H1 (cell line): ENCODE measurements around the gene ARSI. TPM values are rescaled to one million over a fixed set of nuclear protein-coding genes. Genes with fewer than 3 reads are reported as not detected.

Source experiments
- CBX8 ChIP-seq: fragments of 300-800, 300-1000 bp; sonication (generic); IDR thresholded peaks from 2 replicates; pipeline ENCODE4 v1.7.1; 2016; ENCODE audit warnings: low read depth, low read length, borderline replicate concordance
- E2F6 ChIP-seq: IDR thresholded peaks from 2 replicates; pipeline ENCODE4 v1.6.1; 2012; ENCODE audit warnings: inconsistent platforms
- EZH2 ChIP-seq: fragments of 200-600 bp; sonication (generic); IDR thresholded peaks from 2 replicates; pipeline ENCODE4 v1.7.1; 2012; ENCODE audit warnings: low read depth, mild to moderate bottlenecking, moderate library complexity, low read length, inconsistent platforms; ENCODE audit not compliant: severe bottlenecking
- GABPA ChIP-seq: IDR thresholded peaks from 2 replicates; pipeline ENCODE4 v1.6.1; 2011; ENCODE audit warnings: mild to moderate bottlenecking, low read length, moderate library complexity, borderline replicate concordance; ENCODE audit not compliant: insufficient read depth
- MAFK ChIP-seq: IDR thresholded peaks from 2 replicates; pipeline ENCODE4 v1.6.1; 2012; ENCODE audit warnings: low read depth, mild to moderate bottlenecking, improper control_type of control experiment, low read length
- POLR2A ChIP-seq, 2 experiments: IDR thresholded peaks; 1 replicate in 1 of 2; 2 replicates in 1 of 2; pipeline ENCODE4 v1.6.1; 2011; ENCODE audit warnings: low read depth in 2 of 2, low read length in 2 of 2, mild to moderate bottlenecking in 2 of 2; ENCODE audit errors: control extremely low read depth in 1 of 2
- RAD21 ChIP-seq, 2 experiments: IDR thresholded peaks in 1 of 2; conservative IDR thresholded peaks in 1 of 2; 2 replicates each; pipeline ENCODE4 v1.6.1; 2011; ENCODE audit warnings: low read depth in 2 of 2, low read length in 2 of 2, improper control_type of control experiment in 1 of 2, inconsistent platforms in 1 of 2, mild to moderate bottlenecking in 1 of 2, moderate library complexity in 1 of 2
- TCF12 ChIP-seq: IDR thresholded peaks from 2 replicates; pipeline ENCODE4 v1.6.1; 2011; ENCODE audit warnings: low read depth, mild to moderate bottlenecking, low read length
- polyA plus RNA-seq, 7 experiments: library from polyadenylated mRNA; depleted of rRNA in 3 of 7; stranded (reverse) in 5 of 7; unstranded in 2 of 7; fragments of >200 nt in 5 of 7; fragments of 200-250 nt in 2 of 7; gene quantifications; 1 replicate in 5 of 7; 2 replicates in 1 of 7; 4 replicates in 1 of 7; pipeline versions ENCODE4 v1.2.1 to v1.2.3, GENCODE V29; 2011 to 2013; ENCODE audit warnings: missing spikeins in 2 of 7, mixed read lengths in 2 of 7
- total RNA-seq: library from RNA; stranded (reverse); fragmentation: NEBNext Ultra II Directional; extraction: Animal tissue kit (Norgen Biotek cat#: 25700); gene quantifications from 2 replicates; pipeline ENCODE4 v1.2.1, GENCODE V29; 2021

Gene ARSI
- total and polyA plus RNA-seq, 2 of the 8 experiments (the other 6 are each of a cell fraction or from before 2014, with no cell fraction given), result 4.5 to 6.7 TPM

DNA sequence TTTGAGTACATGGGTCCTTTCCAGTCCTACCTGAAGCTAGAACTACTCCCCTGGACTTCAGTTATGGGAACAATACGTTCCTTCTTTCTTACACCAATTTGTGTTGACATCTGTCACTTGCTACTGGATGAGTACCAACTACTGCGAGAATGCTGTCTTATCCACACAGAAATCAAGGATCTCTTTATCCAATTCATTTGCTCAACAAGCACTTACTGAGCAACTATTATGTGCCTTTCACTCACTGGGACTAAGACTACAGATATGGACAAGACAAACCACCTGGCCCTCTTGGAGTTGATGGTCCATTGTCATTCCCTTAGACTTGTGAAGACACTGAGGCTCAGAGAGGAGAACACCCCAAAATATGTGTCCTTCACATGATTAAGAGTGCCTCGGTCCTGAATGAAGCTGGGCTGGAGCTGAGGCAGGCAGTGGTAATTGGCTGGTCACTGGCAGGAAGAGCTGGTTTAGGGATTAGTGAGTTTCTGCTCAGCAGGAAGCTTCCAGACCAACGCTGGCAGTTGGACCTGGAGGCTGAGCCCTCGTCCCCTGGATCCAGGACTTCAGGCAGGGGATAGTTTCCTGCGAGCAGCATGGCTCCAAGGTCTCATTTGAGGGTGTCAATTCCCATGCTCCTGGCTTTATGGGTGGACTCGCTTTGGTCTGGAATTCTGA, 8.4 kb upstream of the ARSI start (continued):
- no peak for TF ChIP-seq MAFK
- TF ChIP-seq RAD21 (IDR thresholded peaks at IDR 0.05 in 1 of 2, conservative IDR thresholded peaks at IDR 0.05 in 1 of 2; ENCODE audit: low read depth in 2 of 2, low read length in 2 of 2), result no peak
- TF ChIP-seq EZH2, result no peak
- TF ChIP-seq CBX8, result no peak
- TF ChIP-seq TCF12, result no peak
- no peak for TF ChIP-seq POLR2A (IDR thresholded peaks at IDR 0.05; ENCODE audit: control extremely low read depth in 1 of 2, low read depth in 2 of 2, low read length in 2 of 2)
- TF ChIP-seq GABPA, result no peak
- TF ChIP-seq E2F6, result no peak
- TF ChIP-seq, all 59 proteins: peak for 0
